Inferior parietal cortex (tissue), 1 donor: ENCODE results near the gene KLHL29.

ENCODE experiments used
- DNase-seq: peaks from one replicate; pipeline ENCODE4 v3.0.0-alpha.2; 2016; ENCODE audit errors: extremely low spot score

KLHL29 gene

DNA sequence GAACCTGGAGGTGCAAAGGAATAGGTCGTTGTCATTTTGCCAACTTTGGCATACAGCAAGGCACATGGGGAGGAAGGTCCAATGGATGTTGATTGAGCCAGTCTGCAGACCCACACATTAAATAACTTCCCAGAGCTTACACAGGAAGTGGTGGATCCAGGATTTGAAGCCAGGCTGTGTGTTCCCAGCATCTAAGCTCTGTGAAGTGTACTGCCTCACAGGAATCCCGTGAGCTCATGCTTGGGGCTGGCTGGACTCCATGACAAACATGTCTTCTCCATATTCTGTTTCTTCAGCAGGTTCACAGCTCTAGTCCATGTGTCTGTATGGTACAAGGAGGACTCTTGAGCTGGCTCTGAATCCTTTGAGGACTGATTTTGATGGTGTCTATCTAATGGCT, 63.9 kb downstream of the KLHL29 start:
- DNase-seq: no peak

DNA sequence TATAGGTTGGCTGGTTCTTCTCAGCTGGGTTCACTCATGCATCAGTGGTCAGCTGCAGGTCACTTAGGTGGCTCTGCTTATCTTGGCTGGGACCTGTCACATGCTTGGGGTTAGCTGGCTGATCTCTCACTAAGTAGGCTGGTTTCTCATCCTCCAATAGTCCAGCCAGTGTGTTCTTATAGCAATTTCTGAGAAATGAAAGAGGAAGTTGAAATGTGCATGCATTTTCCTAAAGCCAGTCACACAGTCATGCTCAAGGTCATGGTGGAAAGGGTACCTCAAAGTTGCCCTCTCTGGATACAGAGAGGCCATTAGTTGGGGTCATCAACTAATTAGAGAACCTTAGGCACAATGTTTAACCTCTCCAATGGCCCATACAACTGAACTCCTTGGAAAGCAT, 64.4 kb downstream of the KLHL29 start:
- no peak for DNase-seq

DNA sequence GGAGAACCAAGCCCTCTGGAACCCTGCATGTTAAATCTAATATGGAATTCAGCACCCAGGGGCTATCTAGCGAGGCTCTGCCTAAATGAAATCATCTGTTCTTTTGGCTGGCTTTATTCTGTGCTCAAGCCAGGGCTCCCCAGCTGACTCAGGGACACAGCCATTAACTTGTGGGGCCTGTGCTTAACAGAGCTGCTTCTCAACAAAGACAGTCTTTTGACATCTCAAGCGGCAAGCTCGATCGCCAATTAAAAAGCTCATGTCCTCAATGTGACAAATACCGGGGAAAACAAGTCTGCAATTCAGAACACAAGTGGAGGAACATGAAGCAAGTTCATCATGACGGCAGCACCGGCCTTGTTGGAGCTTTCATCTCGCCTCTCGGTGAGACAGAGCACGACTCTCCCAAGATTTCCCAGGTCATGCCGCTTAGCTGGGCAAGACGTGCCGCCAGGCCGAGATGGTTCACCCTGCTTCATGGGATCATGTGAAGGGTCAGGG, 64.9 kb downstream of the KLHL29 start:
- no peak for DNase-seq

DNA sequence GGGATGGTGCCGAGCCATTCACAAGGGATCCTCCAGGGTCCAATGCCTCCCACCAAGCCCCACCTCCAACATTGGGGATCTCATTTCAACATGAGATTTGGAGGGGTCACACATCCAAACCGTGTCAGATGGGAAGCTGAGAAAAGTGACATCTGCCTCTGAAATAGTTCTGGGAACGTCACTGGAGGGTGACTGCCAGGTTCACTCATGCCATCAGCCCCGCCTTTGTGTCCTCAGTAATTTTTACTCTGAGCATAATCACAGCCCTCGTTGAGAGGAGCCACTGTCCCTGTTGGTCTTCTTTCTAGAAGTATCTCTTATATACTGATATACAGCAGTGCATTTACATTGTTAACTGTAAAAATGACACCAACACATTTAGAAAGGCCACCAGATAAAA, 67.4 kb downstream of the KLHL29 start:
- DNase-seq: no peak

DNA sequence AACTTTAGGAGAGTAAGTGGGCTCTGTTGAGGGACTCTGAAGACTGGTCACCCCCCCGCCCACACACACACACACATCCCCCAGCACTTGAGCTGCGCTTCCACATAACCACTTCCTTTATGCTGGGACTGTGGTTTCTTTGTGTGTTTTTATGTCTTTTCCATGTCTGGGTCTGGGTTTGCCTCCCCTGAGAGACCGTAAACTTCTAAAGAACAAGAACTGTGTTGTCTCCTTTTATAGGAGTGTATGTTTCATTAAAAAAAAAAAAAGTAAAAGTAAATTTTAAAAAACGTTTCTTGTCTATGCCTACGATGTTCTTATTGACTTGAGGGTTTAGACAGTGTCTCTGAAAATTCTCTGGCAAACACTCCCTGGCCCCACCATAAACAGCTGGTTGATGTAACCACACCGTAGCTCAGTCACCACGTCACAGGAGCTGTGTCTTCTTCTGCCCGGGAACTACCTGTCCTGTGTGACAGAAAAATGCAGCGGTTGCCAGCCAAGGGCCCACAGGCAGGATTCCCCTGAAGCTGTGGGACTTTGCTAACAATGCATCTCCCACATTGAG, 68.0 kb downstream of the KLHL29 start:
- no peak for DNase-seq

DNA sequence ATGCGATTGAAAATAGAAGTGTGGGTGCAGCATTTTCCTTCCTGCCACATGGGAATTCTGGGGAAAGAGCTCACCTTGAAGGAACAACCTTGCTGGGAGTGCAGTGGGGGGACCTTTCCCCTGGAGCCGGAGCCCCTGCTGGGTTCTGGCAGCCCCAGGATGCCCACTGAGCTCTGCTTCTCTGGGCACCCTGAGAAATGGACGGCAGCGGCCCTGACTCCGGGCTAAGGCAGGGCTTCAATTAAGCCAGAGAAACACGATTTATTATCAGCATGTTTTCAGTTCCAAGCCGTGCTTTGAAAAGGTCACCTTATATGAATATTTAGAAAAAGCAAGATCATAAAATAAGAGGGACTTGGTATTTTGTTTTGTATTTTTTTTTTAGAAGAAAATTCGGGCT, 68.5 kb downstream of the KLHL29 start:
- DNase-seq: no peak

DNA sequence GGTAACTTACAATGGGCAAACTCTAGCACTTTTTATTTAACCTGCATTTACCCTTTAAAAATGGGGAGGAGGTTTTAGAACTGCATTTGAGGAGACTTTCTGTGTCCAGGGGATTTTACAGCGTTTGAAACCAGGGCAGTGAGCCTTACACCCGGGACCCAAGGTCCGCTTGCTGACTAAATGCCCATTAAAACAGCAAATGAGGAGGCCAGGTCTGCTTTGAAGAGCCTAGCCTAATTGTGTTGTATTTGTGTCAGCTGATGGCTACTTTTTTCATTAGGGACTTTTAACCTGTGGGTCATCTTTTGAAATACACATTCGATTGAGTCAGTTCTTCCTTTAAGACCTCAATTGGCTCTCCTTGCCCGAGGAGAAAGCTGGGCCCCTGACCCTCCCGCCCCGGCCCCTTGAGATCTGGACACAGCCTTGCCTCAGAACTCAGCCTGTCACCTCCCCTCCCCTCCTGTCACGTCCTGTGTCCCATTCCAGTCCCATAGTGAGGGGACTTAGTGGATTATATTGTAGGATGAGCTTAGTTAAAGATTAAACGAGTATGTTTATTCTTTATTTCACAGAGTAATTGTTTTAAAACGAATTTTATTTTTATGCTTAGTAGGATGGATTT, 69.0 kb downstream of the KLHL29 start:
- DNase-seq: no peak

DNA sequence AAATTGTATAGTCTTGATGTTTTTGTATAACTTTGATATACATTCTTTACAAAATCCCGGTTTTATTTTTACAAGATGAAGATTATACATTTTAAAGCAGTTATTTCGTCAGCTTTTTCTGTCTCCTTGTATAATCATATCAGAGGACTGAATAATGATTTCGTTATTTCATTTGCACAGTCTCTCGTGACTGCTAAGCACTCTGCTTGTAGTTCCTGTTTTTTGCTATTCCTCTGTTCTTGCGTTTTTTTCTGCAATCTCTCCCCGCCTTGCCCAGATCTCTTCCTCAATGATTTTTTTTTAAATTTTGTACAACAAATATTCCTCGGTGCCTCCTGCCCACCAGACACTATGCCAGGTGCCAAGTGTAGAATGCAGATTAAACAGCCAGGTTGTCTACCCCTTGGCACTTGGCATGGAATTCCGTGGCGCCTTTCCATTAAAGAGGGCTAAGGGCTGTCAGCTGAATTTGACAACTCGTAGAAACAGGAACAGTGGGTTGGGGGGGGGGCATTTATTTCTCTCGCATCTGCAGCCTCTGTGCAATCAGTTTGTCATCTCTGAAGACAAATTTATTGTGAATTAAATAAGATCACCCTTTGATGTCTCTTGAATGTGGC, 69.6 kb downstream of the KLHL29 start:
- DNase-seq: no peak

DNA sequence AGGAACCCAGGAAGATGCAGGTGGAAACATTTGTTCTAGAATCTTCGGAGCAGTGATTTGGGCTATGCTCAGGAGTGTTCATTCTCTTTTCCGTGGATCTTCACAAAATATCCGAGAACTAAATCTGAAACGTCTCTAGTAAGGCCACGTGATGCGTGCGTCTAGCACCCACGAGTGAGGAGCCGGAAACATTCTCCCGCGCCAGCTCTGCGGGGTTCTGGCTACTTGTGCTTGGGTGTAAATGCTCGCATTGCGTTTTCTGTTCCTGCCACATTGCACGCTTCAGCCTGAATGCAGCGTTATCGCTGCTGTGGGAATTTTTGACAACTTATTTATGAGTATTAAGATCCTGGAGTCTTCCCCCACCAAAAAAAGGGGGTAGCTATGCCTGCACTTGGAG, 71.4 kb downstream of the KLHL29 start:
- DNase-seq: no peak

DNA sequence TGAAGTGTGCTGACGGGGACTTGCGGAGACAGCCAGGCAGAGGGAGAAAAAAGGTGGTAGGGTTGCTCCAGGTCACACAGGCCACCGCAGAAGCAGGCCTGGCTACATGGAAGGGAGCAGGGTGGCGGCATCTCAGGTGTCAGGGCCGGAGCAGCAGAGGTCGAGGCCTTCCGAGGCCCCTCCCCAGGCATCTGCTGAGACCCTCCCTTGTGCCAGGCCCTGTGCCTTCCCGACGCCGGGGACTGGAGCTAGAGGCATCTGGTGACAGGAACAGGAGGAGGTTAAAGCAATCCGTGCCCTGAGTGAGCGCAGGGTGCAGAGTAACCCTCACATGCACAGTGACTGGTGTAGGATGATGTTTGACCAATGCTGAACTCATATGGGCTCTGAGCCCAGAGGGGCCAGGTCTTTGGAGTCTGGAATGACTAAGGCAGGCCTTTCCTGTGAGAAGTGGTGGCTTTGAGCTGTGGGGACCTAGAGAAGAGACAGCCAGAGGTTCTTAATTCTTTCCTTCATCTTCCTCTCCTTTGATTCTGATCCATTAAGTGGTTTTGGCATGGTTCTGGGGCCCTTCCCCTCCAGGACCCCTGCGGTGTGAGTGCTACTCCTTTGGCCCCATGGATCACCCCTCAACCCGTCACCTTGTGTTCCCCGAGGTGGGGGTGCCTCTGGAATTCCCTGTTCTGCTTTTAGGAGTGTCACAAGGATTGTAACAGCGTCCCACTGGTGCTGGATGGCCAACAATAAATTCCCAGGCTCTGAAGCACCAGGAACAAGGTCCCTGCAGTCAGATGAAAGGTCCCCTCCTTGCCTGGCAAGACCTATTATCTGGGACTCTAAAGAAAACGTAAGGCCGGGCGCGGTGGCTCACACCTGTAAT, 72.1 kb downstream of the KLHL29 start:
- DNase-seq: no peak

DNA sequence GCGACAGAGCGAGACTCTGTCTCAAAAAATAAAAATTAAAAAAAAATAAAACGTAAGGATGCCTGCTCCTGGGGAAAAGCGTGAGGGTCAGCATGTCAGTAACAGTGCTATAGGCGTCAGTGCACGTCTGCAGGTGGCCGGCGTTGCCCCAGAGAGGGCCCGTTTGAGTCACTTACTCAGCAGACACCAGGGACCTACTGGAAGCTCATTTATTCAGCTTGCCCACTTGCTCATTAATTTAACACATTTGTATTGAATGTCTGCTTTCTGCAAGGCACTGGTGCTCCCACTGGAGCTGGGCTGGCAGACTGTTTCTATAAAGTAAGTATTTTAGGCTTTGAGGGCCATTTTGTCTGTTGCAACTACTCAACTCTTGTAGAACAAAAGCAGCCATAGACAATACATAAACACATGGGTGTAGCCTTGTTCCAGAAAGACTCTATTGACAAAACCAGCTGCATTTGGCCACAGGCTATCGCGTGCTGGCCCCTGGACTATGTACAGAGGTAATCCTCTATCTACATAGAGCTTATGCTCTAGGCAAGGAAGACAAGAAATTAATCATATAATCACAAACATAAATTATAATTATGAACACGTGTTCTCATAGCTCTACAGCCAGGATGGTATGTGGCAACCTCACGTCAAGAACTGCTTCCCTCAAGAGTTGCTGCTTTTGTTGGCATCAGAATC, 73.2 kb downstream of the KLHL29 start:
- DNase-seq: no peak

DNA sequence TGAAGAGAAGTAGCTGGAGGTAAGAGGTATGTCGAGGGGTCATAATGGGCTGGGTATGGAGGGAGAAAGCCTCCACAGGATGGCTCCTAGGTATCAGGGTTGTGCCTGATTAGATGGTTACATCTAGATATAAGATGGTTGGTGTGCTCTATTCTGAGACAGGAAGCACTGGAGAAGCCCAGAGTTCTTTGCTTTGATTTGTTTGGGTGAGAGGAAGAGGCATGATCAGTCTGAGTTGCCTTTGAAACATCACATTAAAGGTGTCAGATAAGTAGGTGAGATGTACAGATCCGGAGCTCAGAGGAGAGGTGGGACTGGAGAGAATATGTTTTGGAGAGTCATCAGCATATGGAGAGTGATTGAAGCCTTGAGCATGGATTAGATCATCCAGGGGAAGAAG, 74.1 kb downstream of the KLHL29 start:
- DNase-seq: no peak

DNA sequence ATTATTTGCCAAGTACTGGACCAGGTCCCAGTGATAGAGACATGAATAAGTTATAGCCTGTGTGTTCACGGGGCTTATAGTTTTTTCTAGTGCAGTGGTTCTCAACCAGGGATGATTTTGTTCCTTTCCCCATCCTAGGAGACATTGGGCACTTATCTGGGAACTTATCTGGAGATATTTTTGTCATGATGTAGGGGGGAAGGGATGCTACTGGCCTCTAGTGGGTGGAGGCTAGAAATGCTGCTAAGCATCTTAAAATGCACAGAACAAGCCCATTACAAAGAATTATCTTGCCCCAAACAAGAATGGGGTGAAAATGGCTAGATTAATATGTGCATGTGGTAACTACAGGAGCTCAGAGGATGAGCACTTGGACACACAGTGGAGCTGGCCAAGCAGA, 75.2 kb downstream of the KLHL29 start:
- no peak for DNase-seq

DNA sequence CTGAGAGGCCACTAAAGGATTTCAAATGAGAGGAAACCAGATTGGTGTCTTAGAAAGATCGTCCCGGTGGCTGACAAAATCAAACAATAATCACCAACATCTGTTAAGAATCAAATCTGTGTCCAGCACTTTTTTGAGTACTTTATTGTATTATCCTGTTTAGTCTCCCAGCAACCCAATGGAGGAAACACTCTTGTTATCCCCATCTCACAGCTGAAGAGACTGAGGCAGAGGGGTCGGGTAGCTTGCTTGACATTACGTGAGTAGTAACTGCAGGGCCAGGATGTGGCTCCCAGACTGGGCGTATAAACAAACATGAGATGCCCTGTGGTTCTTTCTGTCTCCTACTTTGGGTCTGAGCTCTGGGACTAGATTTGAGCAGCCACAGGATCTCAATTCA, 76.0 kb downstream of the KLHL29 start:
- DNase-seq: no peak

DNA sequence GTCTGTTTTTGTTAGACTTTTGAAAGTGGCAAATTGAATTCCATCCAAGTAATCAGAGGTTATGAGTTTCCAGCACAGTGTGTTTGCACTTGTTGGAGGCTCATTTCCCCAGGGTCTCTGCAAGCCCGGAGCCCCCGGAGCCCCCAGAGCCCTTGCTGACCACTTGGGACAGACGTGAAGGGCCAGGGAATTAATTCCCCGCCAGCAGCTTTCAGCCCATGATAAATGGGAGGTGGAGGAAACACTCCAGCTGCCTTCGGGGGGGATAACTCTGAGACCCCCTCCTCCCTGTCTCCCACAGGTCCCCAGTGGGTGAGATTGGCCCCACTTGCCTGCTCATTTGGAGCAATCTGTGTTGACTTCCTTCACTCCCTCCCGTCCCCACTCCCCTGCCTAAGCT, 79.2 kb downstream of the KLHL29 start:
- no peak for DNase-seq

DNA sequence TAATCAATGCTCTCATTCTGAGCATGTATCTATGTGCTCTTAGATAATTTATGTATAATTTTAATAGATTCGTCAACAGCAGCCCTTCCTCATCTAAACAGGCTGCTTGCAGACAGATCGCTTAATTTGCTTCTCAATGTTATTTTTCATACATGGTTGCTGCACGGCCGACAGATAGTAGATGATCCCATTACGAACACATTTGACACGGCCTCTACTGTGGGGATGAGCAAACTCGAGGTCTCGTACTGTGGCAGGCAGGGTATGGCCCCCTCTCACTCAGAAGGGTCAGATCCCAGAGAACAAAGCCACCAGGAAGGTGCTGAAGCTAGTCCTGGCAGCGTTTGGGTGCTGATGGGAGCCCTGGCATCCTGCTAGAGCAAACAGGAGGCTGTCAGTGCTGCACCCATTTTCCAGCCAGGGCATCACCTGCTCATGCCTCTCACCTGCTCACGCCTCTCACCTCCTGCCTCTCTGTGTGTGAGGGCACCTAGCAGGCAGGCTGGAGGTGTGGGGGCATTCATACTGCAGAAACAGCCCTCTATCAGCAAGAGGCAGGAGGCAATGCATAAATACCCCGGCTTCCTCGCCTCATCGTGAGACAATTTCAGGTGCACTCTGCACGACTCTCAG, 80.0 kb downstream of the KLHL29 start:
- DNase-seq: no peak

DNA sequence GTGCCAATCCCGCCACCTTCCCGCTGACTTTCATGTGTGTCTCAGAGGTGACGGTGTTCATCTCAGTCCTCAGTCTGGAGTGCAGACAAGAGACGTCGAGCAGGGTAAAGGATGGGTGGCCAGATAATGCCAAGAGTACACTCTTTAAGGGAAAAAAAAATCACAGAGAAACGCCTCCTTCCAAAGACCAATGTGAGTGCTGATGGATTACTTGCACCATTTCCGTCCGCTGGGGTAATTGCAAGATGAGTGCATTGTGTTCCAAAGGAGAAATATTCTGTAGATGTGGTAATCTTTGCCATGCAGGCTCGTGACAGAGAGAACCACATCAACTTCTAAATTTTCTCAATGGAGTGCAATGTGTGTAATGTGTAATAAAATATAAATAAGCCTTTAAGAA, 81.0 kb downstream of the KLHL29 start:
- no peak for DNase-seq

DNA sequence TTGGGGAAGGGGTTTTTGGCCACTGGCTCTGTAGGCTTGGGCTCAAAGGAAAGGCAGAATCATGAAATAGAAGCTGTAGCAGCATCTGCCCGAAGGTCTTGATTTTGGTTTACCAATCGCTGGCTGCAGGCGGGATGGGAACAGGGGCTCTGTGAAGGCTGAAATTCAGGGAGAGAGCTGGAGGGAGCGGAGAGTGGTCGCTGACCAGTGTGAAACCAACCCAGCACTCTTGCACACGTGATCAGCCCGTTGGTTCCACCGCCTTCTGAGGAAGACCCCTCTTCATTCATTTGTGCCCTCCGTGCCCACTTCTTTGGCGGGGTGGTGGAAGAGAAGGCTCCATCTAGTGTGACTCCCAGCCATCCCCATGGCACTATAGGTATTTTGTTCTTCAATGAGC, 82.6 kb downstream of the KLHL29 start:
- DNase-seq: no peak

DNA sequence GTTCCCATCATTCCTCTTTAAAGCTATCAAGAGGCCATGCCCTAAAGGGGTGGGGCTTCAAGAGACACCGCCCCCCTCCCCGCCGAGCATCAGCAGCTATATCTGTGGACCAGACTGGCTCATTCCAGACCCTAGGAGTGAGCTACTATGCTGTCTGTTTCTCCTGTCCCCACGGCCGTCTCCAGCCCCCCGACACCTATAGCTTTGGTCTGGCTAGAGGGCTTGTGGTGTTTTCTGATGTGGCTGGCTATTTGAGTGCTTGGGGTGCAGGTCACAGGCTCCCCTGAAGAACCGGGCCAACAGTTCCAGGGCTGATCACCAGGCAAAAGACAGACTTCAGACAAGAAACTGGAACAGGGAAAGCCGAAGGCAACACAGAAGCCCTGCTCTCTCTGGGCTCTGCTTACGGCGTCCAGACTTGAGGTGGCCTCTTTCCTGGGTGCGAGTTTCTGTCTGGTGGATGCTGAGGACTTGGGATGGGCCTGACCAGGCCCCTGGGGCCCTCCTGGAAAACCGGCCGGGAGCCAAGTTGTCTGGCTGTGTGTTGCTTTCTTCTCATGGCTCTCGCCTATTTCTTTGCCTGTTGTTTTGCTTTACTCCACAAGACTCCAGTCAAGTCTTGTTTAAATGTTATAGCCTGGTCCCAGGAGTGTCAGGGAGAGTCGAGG, 83.6 kb downstream of the KLHL29 start:
- no peak for DNase-seq

DNA sequence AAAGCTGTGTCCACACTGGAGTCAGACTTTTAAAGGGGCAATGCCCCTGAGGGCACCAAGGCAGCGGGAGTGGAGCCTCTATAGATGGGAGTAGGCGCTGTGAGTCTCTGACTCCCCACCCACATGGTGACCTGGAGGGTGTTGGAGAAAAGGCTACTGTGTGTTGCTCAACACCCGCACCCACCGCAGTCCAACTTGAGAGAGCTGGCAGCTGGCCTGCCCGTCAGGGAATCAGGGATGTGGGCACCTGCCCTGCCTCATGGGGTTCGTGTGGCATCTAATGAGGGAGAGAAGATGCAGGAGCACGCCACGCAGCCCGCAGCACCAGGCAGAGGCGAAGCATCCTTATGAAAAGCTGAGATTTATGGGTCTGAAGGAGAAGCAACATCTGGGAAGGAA, 84.2 kb downstream of the KLHL29 start:
- no peak for DNase-seq

DNA sequence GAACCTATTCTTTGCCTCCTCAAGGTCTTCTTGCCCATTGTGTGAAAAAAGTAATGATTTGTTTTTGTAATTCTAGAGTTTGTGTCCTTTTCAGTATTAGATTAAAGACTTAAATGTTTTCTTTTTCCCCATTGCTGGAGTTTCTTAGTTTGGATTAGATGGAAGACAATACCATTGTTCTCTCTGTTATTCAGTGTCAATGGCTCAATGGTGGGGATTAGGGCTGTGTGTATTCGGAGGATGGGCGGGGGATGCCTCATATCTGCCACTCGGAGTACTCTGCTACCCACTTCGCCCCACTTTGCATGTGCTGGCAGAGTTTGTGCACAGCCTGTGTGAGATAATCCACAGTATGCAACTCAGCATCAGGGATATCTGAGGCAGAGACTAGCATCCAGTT, 90.1 kb downstream of the KLHL29 start:
- no peak for DNase-seq
